Mesodermal cell (in vitro differentiated cells): ENCODE measurements around the gene TMEM86B.
"Not testable (repeated sequence)": the region's sequence is repeated elsewhere in the genome, so short reads cannot be mapped to it uniquely, and the experiment has no call there.

Source experiments
- H3K27ac ChIP-seq: 2 replicates; pipeline ENCODE4 v1.7.0; 2013; ENCODE audit warnings: mild to moderate bottlenecking, low read depth, low read length, moderate library complexity; ENCODE audit not compliant: severe bottlenecking
- H3K36me3 ChIP-seq: 2 replicates; pipeline ENCODE4 v1.7.1; 2013; ENCODE audit warnings: mild to moderate bottlenecking, low read length, moderate library complexity; ENCODE audit not compliant: control insufficient read depth, insufficient read depth
- H3K4me1 ChIP-seq: one replicate; pipeline ENCODE4 v1.7.1; 2013; ENCODE audit warnings: mild to moderate bottlenecking, low read length; ENCODE audit not compliant: insufficient read depth, control insufficient read depth, poor library complexity, severe bottlenecking
- H3K4me3 ChIP-seq: 2 replicates; pipeline ENCODE4 v1.7.0; 2013; ENCODE audit warnings: low read length, control low read depth, mild to moderate bottlenecking; ENCODE audit not compliant: insufficient read depth, poor library complexity, severe bottlenecking; ENCODE audit errors: extremely low read depth
- H3K9me3 ChIP-seq: 2 replicates; pipeline ENCODE4 v1.7.1; 2013; ENCODE audit warnings: mild to moderate bottlenecking, low read length, moderate library complexity; ENCODE audit not compliant: control insufficient read depth
- WGBS, 2 experiments: methylation state at CpG; one replicate each; pipeline ENCODE4 v1.1.5; 2013; ENCODE audit warnings: missing lambda C conversion rate in 2 of 2; ENCODE audit not compliant: insufficient coverage in 2 of 2; 5-methylcytosine and 5-hydroxymethylcytosine counted together

The TMEM86B gene

DNA sequence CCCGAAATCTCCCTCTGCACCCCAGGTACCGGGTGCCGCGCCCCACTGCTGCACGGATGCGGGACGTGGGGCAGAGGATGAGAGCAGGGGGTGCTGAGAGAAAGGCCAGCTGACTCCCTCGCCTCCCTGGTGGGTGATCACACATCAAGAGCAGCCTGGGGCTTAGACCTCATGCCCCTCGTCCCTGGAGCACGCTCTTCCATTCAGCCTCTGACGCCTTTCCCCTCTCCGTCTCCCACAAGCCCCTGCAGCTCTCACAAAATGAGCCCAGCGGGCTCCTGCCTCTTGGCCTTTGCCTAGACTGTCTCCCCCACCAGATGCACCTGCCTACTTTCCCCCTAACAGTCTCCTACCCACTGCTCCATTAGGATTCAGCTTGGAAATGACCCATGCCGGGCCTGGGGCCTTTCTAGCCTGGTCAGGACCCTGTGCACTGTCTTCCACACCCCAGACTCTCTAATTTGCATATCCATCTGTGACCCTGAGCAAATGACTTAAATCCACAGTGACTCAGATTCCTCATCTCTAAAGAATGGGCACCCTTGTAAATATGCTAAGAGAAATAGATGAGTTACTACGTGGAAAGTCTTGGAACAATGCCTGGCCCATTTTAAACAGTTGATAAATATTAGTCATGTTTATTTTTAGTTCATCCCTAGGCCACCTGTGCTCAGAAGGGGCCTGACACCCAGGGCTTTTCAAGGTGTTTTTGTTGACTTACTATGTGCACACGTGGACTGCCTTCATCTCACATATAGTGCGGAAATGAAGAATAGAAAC, 18.7 kb downstream of the TMEM86B start:
- Histone ChIP-seq H3K4me1 (peaks cover 16% of the 10 kb centered on the region), H3K36me3 (no peaks in the 10 kb centered on the region), H3K27ac (no peak overlapping the region), H3K9me3 (peaks cover 12% of the 10 kb centered on the region), H3K4me3 (no peak overlapping the region)
- WGBS, 2 experiments: 71 to 72% methylated on average over 10 to 15 of the region's 17 CpGs

DNA sequence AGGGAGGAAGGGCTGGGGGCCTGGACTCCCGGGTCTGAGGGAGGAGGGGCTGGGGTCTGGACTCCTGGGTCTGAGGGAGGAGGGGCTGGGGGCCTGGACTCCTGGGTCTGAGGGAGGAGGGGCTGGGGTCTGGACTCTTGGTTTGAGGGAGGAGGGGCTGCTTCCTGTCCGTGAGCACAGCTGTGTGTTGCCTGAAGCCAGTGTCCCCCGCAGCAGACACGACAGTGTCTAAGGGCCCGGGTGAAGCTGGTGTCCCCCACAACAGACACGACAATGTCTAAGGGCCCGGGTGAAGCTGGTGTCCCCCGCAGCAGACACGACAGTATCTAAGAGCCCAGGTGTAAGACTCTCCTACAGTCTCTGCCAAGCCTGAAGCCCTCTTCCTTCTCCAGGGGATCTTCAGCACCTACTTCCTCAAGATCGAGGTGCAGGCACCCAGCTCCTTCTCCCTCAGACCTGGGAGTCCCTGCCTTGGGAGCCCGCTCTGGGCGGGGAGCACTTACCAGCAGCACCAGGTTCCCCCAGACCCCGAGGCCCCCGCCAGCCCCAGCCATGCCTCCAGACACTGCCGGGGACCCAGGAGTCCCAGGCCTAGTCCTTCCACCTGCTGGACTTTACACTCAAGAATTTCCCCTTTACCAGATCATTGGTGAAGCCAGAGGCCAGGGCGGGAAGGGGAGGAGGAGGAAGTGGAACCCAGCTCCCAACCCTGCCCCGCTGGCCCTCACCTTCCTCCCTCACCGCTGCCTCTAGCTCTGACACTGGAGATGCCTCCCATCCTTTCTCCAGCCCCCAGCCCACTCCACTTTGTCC, 19.5 kb downstream of the TMEM86B start, which contains the start of gene PTPRH:
Gene PTPRH, minus strand, starts transcription at position 622 of the 813 bp plus-strand sequence. Its CDS starts 68 bp downstream, at position 554.
- no peak within 1 kb of the TSS for H3K27ac ChIP-seq
- no peaks in the 10 kb centered on the region for H3K36me3 ChIP-seq
- H3K4me3 ChIP-seq: no peak within 1 kb of the TSS
- peaks cover 9% of the 10 kb centered on the region for H3K9me3 ChIP-seq
- 79 to 84% methylated on average over 11 of the region's 18 CpGs for WGBS, 2 experiments
- H3K4me1 ChIP-seq: peaks cover 16% of the 10 kb centered on the region

DNA sequence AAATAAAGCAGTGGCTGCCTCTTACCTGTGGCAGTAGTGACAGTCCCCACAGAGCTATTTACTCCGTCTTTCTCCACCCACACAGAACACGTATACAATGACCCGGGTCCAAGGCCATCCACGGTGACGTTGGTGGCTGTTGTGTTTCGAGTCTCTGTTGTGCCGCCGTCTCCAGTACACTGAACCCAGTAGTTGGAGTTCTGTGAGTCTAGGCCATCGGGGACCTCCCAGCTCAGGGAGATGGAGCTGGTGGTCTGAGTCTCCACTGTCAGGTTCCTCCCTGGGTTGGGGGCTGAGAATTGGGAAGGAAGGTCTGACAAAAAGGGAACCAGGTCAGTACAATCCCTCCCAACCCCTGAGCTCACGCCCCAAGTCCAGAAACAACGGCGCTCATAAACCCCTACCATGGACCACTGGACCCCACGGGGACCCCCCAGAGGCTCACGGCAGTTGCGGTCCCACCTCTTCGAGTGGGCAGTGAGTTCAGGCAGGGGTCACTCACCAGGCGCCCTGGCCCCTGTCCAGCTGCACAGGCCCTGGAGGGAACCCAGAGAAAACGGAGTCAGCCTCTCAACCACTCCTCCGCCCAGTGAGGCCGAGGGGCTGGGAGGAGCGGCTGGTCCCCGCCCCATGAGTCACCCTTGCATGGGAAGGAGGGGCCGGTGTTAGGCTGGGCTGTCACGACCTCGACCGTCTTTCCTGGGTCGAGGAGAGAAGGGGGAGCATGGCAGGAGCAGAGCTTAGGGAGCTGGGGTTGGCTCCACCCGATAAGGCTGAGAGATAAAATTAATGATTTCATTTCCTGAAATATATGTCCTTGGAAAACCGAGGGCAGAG, 21.7 kb downstream of the TMEM86B start:
- Histone ChIP-seq H3K9me3 (no peaks in the 10 kb centered on the region), H3K4me1 (peaks cover 16% of the 10 kb centered on the region), H3K36me3 (no peaks in the 10 kb centered on the region), H3K27ac (peak overlapping the region; percentile 67), H3K4me3 (no peak overlapping the region)
- 36% methylated on average over 27 of the region's 29 CpGs for WGBS, 2 experiments

DNA sequence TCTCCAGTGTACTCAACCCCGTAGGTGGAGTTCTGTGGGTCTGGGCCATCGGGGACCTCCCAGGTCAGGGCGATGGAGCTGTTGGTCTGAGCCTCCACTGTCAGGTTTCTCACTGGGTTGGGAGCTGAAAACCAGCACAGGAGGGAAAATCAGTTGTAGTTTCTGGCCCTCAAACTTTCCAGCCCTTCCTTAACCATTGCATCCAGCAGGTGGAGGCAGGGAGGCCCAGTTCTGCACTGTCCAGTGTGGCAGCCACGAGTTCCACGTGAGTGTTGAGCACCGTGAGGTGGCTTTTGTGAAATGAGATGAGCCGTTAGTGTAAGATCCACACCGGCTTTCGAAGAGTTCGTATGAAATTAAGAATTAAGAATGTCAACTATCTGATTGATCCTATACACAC, 26.4 kb downstream of the TMEM86B start:
- H3K9me3 ChIP-seq, H3K4me3 ChIP-seq, H3K27ac ChIP-seq, H3K36me3 ChIP-seq, H3K4me1 ChIP-seq: not testable (repeated sequence)
- WGBS, 2 experiments: 47 to 67% methylated on average over 3 to 4 of the region's 10 CpGs

DNA sequence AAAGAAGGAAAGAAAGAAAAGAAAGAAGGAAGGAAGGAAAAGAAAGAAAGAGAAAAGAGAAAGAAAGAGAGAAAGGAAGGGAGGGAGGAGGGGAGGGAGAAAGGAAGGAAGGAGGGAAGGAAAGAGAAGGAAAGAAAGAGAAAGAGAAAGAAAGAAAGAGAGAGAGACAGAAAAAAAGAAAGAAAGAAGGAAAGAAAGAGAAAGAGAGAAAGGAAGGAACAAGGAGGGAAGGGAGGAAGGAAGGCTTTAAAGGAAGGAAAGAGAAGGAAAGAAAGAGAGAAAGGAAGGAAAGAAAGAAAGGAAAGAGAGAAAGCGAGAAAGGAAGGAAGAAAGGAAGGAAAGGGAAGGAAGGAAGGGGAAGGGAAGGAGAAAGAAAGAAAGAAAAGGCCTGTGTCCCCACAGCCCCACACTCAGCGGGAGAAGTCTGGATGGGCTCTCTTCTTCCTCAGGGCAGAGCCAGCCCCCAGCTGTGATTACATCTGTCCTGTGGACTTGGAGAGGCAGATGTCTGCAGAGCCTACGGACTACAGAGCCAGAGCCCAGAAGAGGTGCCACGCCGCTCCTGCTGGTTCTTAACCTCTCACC, 28.9 kb downstream of the TMEM86B start:
- no peak overlapping the region for H3K27ac ChIP-seq
- no peaks in the 10 kb centered on the region for H3K9me3 ChIP-seq
- H3K36me3 ChIP-seq: no peaks in the 10 kb centered on the region
- 79 to 82% methylated on average over 3 to 5 of the region's 5 CpGs for WGBS, 2 experiments
- H3K4me3 ChIP-seq: no peak overlapping the region
- no peaks in the 10 kb centered on the region for H3K4me1 ChIP-seq

DNA sequence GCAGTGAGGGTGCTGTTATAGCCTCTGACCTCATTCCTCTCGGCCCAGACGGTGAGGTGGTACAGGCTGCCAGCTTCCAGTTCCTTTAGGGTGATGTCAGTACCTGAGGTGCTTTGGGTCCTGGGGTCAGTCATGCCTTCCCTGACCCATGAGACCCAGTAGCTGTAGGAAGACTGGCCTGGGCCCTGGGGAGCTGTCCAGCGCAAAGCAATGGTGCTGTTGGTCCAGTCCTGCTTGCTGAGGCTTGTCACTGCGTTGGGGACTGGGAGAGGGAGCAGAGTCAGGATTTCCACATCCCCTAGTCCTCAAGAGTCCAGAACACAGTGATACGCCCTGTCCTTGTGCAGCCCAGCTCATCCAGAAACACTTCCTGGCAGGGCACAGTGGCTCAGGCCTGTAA, 29.9 kb downstream of the TMEM86B start:
- H3K9me3 ChIP-seq: no peaks in the 10 kb centered on the region
- no peaks in the 10 kb centered on the region for H3K4me1 ChIP-seq
- WGBS, 2 experiments: 73 to 79% methylated on average over 3 to 5 of the region's 5 CpGs
- no peaks in the 10 kb centered on the region for H3K36me3 ChIP-seq
- H3K27ac ChIP-seq: no peak overlapping the region
- H3K4me3 ChIP-seq: no peak overlapping the region

DNA sequence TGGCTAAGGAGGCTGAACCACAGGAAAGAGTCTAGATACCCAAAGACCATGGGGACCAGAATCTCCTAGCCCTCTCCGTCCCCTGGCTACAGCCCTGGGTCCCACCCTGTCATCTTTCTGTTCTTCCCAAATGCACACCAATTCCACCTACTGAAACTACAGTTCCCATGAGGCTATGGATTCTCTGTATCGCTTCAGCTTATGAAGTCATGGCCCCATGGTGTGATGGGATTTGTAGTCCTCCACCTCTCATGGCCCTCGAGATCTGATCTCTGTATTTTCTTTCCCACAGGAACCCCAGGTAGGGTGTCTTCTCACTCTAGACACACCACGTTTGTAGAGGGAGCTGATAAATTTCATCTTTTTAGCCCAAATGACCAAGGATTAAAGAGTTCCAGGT, 31.0 kb downstream of the TMEM86B start:
- Histone ChIP-seq H3K9me3 (no peaks in the 10 kb centered on the region), H3K4me3 (no peak overlapping the region), H3K4me1 (no peaks in the 10 kb centered on the region), H3K27ac (no peak overlapping the region), H3K36me3 (no peaks in the 10 kb centered on the region)
- WGBS, 2 experiments: 62 to 73% methylated on average over 1 to 2 of the region's 4 CpGs

DNA sequence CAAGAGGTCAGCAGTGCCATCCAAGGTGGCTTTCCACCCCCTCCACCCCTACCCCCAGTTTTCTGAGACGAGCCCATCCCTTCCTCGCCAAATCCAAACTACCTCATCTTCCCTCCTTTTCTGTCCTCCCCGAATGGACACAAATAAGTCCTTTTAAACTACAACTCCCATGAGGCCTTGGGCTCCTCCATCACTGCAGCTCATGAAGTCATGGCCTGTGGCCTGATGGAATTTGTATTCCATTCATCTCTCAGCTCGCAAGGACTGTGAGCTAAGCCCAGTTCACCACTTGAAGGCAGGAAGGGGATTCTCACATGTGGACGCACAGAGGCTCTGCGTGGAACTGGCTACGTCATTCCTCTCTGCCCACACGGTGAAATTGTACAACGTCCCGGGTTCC, 31.8 kb downstream of the TMEM86B start:
- Histone ChIP-seq H3K27ac (no peak overlapping the region), H3K9me3 (no peaks in the 10 kb centered on the region), H3K36me3 (no peaks in the 10 kb centered on the region), H3K4me3 (no peak overlapping the region), H3K4me1 (no peaks in the 10 kb centered on the region)
- WGBS, 2 experiments: 80 to 95% methylated on average over 9 to 10 of the region's 10 CpGs

DNA sequence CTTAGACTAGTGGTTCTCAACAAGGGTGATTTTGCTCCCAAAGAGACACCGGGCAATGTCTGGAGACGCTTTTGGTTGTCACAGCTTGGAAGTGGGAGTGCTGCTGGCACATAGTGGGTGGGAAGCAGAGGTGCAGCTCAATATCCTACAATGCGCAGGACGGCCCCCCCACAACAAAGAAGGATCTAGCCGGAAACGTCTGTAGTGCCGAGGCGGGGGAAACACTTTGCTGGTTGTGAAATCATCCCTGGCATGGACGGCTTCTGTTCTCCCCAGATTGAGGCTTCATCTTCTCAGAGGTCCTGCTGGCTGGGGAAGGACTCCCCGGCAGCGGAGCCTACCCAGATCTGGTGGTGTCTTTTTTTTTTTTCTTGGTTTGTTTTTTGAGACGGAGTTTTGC, 35.1 kb downstream of the TMEM86B start:
- Histone ChIP-seq H3K27ac (no peak overlapping the region), H3K4me3 (no peak overlapping the region), H3K9me3 (no peaks in the 10 kb centered on the region), H3K4me1 (peaks cover 4% of the 10 kb centered on the region), H3K36me3 (no peaks in the 10 kb centered on the region)
- WGBS, 2 experiments: 86 to 93% methylated on average over 5 to 12 of the region's 12 CpGs

DNA sequence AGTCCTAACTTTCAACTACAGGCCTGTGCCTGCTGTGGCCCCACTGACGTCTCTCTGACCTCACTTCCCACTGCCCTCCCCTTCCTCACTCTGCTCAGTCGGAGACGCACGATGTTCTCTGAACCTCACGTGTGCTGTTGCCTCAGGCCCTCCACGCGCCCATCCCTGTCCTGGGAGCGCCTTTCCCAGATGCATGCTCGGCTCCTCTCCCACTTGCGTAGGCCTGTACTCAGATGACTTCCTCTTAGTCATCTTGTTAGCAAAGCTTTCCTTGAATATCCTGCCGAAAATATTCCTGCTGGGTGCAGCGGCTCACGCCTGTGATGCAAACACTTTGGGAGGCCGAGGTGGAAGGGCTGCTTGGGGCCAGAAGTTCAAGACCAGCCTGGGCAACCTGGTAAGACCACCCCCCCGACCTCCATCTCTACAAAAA, 39.1 kb downstream of the TMEM86B start:
- WGBS, 2 experiments: 67 to 80% methylated on average over 12 to 13 of the region's 15 CpGs
- H3K36me3 ChIP-seq: no peaks in the 10 kb centered on the region
- peaks cover 4% of the 10 kb centered on the region for H3K4me1 ChIP-seq
- no peak overlapping the region for H3K27ac ChIP-seq
- no peak overlapping the region for H3K4me3 ChIP-seq
- H3K9me3 ChIP-seq: no peaks in the 10 kb centered on the region
